Measurements from ENCODE around the gene DAZAP2. TPM values are rescaled to one million over a fixed set of nuclear protein-coding genes. Genes with fewer than 3 reads are reported as not detected.

DAZAP2 gene
- total and polyA plus RNA-seq, 2 of the 4 experiments (the other 2 are of a cell fraction) = 62.2 to 202 TPM

DNA sequence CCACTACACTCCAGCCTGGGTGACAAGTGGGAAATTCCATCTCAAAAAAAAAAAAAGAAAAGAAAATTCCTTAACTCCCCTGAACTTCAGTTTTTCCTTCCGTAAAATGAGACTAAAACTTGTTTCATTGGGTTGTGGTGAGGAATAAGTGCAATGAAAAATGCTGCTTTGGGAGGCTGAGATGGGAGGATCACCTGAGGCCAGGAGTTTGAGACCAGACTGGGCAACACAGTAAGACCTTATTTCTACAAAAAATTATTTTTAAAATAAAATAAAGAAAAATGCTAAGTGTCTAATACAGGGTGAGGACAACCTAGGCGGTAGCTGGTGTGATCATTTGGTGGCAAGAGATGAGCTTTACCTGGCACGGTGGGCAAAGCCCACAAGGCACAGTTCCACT is 24.7 kb downstream of the DAZAP2 start:
- Histone ChIP-seq H2BK5ac (ENCODE audit: low read depth, low read length, poor library complexity, severe bottlenecking) (no peak overlapping the region), H2AFZ (replicated peaks; ENCODE audit: low read length, poor library complexity) (no peak overlapping the region), H3K4me3 (ENCODE audit: insufficient read depth, low read depth, low read length) (no peak overlapping the region), H4K20me1 (ENCODE audit: insufficient read depth, low read length) (no peaks in the 10 kb centered on the region), H3K23ac (ENCODE audit: low read depth, low read length) (no peak overlapping the region), H3K4me1 (ENCODE audit: control insufficient read depth, insufficient read depth, low read length) (0 out of 2 replicates have a peak, but pooled peaks cover 2% of the 10 kb centered on the region), H2AK9ac (replicated peaks; ENCODE audit: low read depth, low read length, poor library complexity) (no peak overlapping the region), H4K8ac (ENCODE audit: low read depth in 2 of 2, low read length in 2 of 2) (no peak overlapping the region), H2BK120ac (ENCODE audit: low read depth, low read length) (no peak overlapping the region), H3K56ac (ENCODE audit: extremely low read depth, insufficient read depth, low read length) (no peak overlapping the region), H3K4me2 (ENCODE audit: low read depth, low read length) (no peak overlapping the region), H3K4ac (ENCODE audit: low read depth, low read length) (no peak overlapping the region), H3K9ac (ENCODE audit: low read depth, low read length) (no peak overlapping the region), H3K79me1 (ENCODE audit: low read depth in 1 of 2, low read length in 2 of 2) (peaks cover 26 to 49% of the 10 kb centered on the region in 2 experiments; a peak in 3 of 4 replicates), H3K27me3 (ENCODE audit: control insufficient read depth, insufficient read depth, low read length) (no peaks in the 10 kb centered on the region), H3K9me1 (ENCODE audit: insufficient read depth, low read length) (peaks cover 12% of the 10 kb centered on the region; the same call in 1 of the 2 replicates), H3K27ac (ENCODE audit: insufficient read depth, low read length) (no peak overlapping the region), H3K14ac (replicated peaks; ENCODE audit: low read depth, low read length) (no peak overlapping the region), H3K36me3 (ENCODE audit: control insufficient read depth, insufficient read depth, low read length) (no peaks in the 10 kb centered on the region), H4K91ac (ENCODE audit: insufficient read depth, low read depth, low read length) (no peak overlapping the region), H4K5ac (ENCODE audit: low read depth, low read length) (no peak overlapping the region), H3K18ac (ENCODE audit: low read depth, low read length) (no peak overlapping the region), H2AK5ac (ENCODE audit: low read depth, low read length) (peak overlapping the region; percentile 70; the same call in 1 of the 2 replicates), H3K9me3 (ENCODE audit: control insufficient read depth, insufficient read depth, low read length) (no peaks in the 10 kb centered on the region), H2BK20ac (ENCODE audit: low read depth, low read length) (no peak overlapping the region), H2BK15ac (ENCODE audit: low read depth, low read length) (no peak overlapping the region; the same call in 2 of the 3 replicates)
- TF ChIP-seq POLR2A (IDR thresholded peaks at IDR 0.05; ENCODE audit: low read depth, low read length) (no peak), RCOR1 (IDR thresholded peaks at IDR 0.05; ENCODE audit: insufficient replicate concordance, low read length) (no peak), BHLHE40 (IDR thresholded peaks at IDR 0.05; ENCODE audit: low read depth, low read length) (no peak), CHD1 (IDR thresholded peaks at IDR 0.05; ENCODE audit: low read depth, low read length) (no peak), CEBPB (IDR thresholded peaks at IDR 0.05; ENCODE audit: low read depth, low read length) (no peak)
- WGBS, 2 experiments (ENCODE audit: extremely low coverage in 2 of 2, insufficient read length in 1 of 2) = no CpG with 5 or more reads among the region's 3 CpGs
- intact Hi-C loops (cut with micrococcal nuclease) (no loop called here), dilution Hi-C loops (cut with HindIII; ENCODE audit: low sequenced_read_pairs, unreplicated experiment) (no loop called here), in situ Hi-C loops (cut with MboI; ENCODE audit: low sequenced_read_pairs) (no loop called here)
- ATAC-seq (ENCODE audit: low read depth) = no peak
- no peak for DNase-seq
- CTCF ChIA-PET = interaction anchor here (0.7 to 1.2 kb wide), 2 partner anchors 38 to 75 kb away, joined by 3 to 4 read pairs; no protein-coding TSS in a partner anchor
- BruUV-seq (replicated peaks) = no TSS peak
- POLR2A ChIA-PET (ENCODE audit: unreplicated experiment) = no interaction called here
